ENCODE results near the gene VPS26A.

- no peak for TF ChIP-seq SIN3A (IDR thresholded peaks at IDR 0.05; ENCODE audit: borderline replicate concordance, insufficient read depth, low read length)
- TF ChIP-seq POLR2AphosphoS5 (IDR thresholded peaks at IDR 0.05; ENCODE audit: low read depth, low read length): no peak
- TF ChIP-seq TAF1 (IDR thresholded peaks at IDR 0.05; ENCODE audit: borderline replicate concordance, insufficient read depth, low read length): no peak
- TF ChIP-seq REST (IDR thresholded peaks at IDR 0.05; ENCODE audit: insufficient read depth in 1 of 2, low read depth in 2 of 2, low read length in 2 of 2): no peak
- TF ChIP-seq FOXP2 (optimal IDR thresholded peaks at IDR 0.05; ENCODE audit: borderline replicate concordance, extremely low read depth, extremely low read length, insufficient read depth): no peak
These were observed 21.9 kb downstream of the VPS26A start for GRCh38 chr10:69145864-69146263.

Data from PFSK-1 (cell line).